Pancreas (tissue), 10 donors: Measurements from ENCODE around the gene KLK8. TPM values are rescaled to one million over a fixed set of nuclear protein-coding genes. Genes with fewer than 3 reads are reported as not detected.

Source experiments
- ATAC-seq, 4 donors: fragments of 200-7000 bp; cut with Tn5 transposase; one replicate each; pipeline versions ENCODE4 v1.8.0 to v1.9.1; 2020; ENCODE audit warnings: mild to moderate bottlenecking in 4 of 4, moderate library complexity in 4 of 4
- DNase-seq, 6 donors: peaks; one replicate each; pipeline ENCODE4 v3.0.0-alpha.2; 2020
- FAIRE-seq: peaks from 2 replicates; lab custom pipeline; 2012; peaks lifted over from hg19 to GRCh38; lab: Jason Lieb, UNC
- H3K27ac ChIP-seq, 4 donors: fragments of 200-600 bp; sonication (generic); 1 replicate in 3 of 4; 2 replicates in 1 of 4; pipeline versions ENCODE4 v1.5.0 to v1.8.0; 2020
- H3K27me3 ChIP-seq, 4 donors: fragments of 200-600 bp; one replicate each; pipeline ENCODE4 v1.8.0; 2021
- H3K36me3 ChIP-seq, 3 donors: fragments of 200-600 bp; sonication (generic) in 1 of 3; one replicate each; pipeline versions ENCODE4 v1.5.0 to v1.8.0; 2020 to 2021
- H3K4me1 ChIP-seq, 3 donors: fragments of 200-600 bp; one replicate each; pipeline ENCODE4 v1.8.0; 2021
- H3K4me3 ChIP-seq, 4 donors: fragments of 200-600 bp; sonication (generic) in 2 of 4; one replicate each; pipeline versions ENCODE4 v1.5.0 to v1.8.0; 2020 to 2021
- H3K9me3 ChIP-seq, 4 donors: fragments of 200-600 bp; one replicate each; pipeline ENCODE4 v1.8.0; 2021
- CTCF ChIP-seq, 4 donors: fragments of 200-600 bp; sonication (generic) in 3 of 4; IDR thresholded peaks; one replicate each; pipeline versions ENCODE4 v1.5.0 to v1.8.0; 2021; ENCODE audit warnings: antibody characterized with exemption in 4 of 4
- WGBS, 2 donors: extraction: QIAGEN DNeasy Blood & Tissue Kit; methylation state at CpG; one replicate each; pipeline ENCODE4 v1.1.7; 2013; 5-methylcytosine and 5-hydroxymethylcytosine counted together
- intact Hi-C, 3 donors: fragments of 100-400 bp; cut with DNase I; formaldehyde crosslinking; loops; one replicate each; pipeline versions ENCODE4 v1.11.1 to v1.14.2; 2022
- polyA plus RNA-seq, 2 donors: library from polyadenylated mRNA; stranded (reverse); fragments of 200-250 nt; gene quantifications; one replicate each; pipeline ENCODE4 v1.2.3, GENCODE V29; 2013
- total RNA-seq, 6 donors: library from RNA; stranded (reverse); fragmentation: NEBNext Ultra II Directional in 4 of 6; extraction: Animal tissue kit (Norgen Biotek cat#: 25700) in 4 of 6; gene quantifications; one replicate each; pipeline versions ENCODE4 v1.2.1 to v1.2.4, GENCODE V29; 2021 to 2023
- donor health status: healthy with polysubstance abuse.
- donor health status: DM: no; HTN: no; CAD: no; lungs with moderate emphysema.
- donor health status: DM: no; HTN: no; CAD: no.
- donor health status: control.
- donor health status: control.
- donor health status: Bipolar disorder and iron deficiency.
- donor health status: DM: yes; HTN: yes; CAD: no.
- donor health status: DM: no; HTN: no; CAD: no.
- donor health status: DM: no; HTN: no; CAD: no.
- donor health status: DM: yes; HTN: yes; CAD: no.

Gene KLK8
- total and polyA plus RNA-seq, 8 donors: not detected

- H3K27me3 ChIP-seq: no peaks in the 10 kb centered on the region
- DNase-seq (peak; percentile 44 to 91 (median 62)), FAIRE-seq (no peak), ATAC-seq (peak; percentile 57 to 86 (median 77))
- H3K9me3 ChIP-seq: no peaks in the 10 kb centered on the region
- no peak overlapping the region for H3K27ac ChIP-seq
- peak in 3 of 4 donors; percentile 64 to 86 (median 67) for TF ChIP-seq CTCF (IDR thresholded peaks at IDR 0.05)
- H3K4me1 ChIP-seq: peaks cover 0 to 7% (median 0%) of the 10 kb centered on the region in 3 donors
- peak overlapping the region in 2 of 4 donors; percentile 23 to 41 for H3K4me3 ChIP-seq
- intact Hi-C loops: no loop called here
- 0 to 1% methylated on average over 62 to 68 of the region's 68 CpGs for WGBS, 2 donors
- no peaks in the 10 kb centered on the region for H3K36me3 ChIP-seq
Observed at GRCh38 chr19:51016798-51017683, 15.6 kb upstream of the KLK8 start.

GRCh38 chr19:51015691-51016267 is 14.4 kb upstream of the KLK8 start:
- Histone ChIP-seq H3K27me3 (no peaks in the 10 kb centered on the region), H3K4me1 (no peaks in the 10 kb centered on the region), H3K27ac (no peak overlapping the region), H3K9me3 (no peaks in the 10 kb centered on the region), H3K36me3 (no peaks in the 10 kb centered on the region), H3K4me3 (no peak overlapping the region)
- DNase-seq (peak in 1 of 6 donors; percentile 61), ATAC-seq (no peak), FAIRE-seq (no peak)
- 77 to 85% methylated on average over 19 of the region's 19 CpGs for WGBS, 2 donors
- intact Hi-C loops: no loop called here
- TF ChIP-seq CTCF (IDR thresholded peaks at IDR 0.05): no peak

GRCh38 chr19:51014242-51014641 is 12.8 kb upstream of the KLK8 start:
- Histone ChIP-seq H3K27ac (no peak overlapping the region), H3K4me3 (no peak overlapping the region), H3K36me3 (no peaks in the 10 kb centered on the region), H3K9me3 (no peaks in the 10 kb centered on the region), H3K27me3 (no peaks in the 10 kb centered on the region), H3K4me1 (no peaks in the 10 kb centered on the region)
- 68 to 79% methylated on average over 6 of the region's 6 CpGs for WGBS, 2 donors
- ATAC-seq (no peak), DNase-seq (no peak), FAIRE-seq (no peak)
- TF ChIP-seq CTCF (IDR thresholded peaks at IDR 0.05): no peak
- intact Hi-C loops: no loop called here

- DNase-seq: no peak
- no peak overlapping the region for H3K27ac ChIP-seq
- H3K4me1 ChIP-seq: no peaks in the 10 kb centered on the region
- intact Hi-C loops: no loop called here
- no peak for TF ChIP-seq CTCF (IDR thresholded peaks at IDR 0.05)
- H3K27me3 ChIP-seq: no peaks in the 10 kb centered on the region
- no peak for FAIRE-seq
- H3K36me3 ChIP-seq: no peaks in the 10 kb centered on the region
- H3K4me3 ChIP-seq: no peak overlapping the region
- no peaks in the 10 kb centered on the region for H3K9me3 ChIP-seq
- 53 to 60% methylated on average over 12 of the region's 12 CpGs for WGBS, 2 donors
- no peak for ATAC-seq
Observed at GRCh38 chr19:51012661-51013190, 11.3 kb upstream of the KLK8 start.
